GM21529 (cell line): Measurements from ENCODE around the gene CEP89.
"Not testable (repeated sequence)": the region's sequence is repeated elsewhere in the genome, so short reads cannot be mapped to it uniquely, and the experiment has no call there.

Experiments used
- ATAC-seq: cut with Tn5 transposase; IDR thresholded peaks from one replicate; pipeline ENCODE4 v1.9.1; 2021; ENCODE audit not compliant: unreplicated experiment

The CEP89 gene

GRCh38 chr19:32969549-32969948 is 2.2 kb downstream of the CEP89 start:
- no peak for ATAC-seq

- ATAC-seq = no peak
Observed at GRCh38 chr19:32966750-32967149, 5.0 kb downstream of the CEP89 start.

DNA sequence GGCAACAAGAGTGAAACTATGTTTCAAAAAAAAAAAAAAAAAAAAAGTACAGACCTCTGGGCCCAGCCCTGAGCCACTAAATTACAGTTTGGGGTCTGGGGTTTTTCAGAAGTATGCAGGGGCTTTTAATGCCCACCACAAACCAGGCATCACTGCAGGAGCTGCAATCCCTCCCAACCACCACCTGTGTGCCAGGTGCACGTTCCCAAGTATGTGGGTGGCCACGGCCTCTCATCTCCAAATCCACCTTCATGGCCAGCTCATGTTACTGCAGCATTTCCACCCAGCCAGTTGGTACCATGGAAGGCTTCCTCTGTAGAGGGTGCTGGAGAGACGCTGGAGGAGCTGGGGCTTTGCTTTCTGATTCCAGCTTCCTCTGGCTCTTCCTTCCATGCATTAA is 26.5 kb downstream of the CEP89 start:
- no peak for ATAC-seq

- ATAC-seq = not testable (repeated sequence)
Observed at GRCh38 chr19:32941273-32941672, 30.5 kb downstream of the CEP89 start.

DNA sequence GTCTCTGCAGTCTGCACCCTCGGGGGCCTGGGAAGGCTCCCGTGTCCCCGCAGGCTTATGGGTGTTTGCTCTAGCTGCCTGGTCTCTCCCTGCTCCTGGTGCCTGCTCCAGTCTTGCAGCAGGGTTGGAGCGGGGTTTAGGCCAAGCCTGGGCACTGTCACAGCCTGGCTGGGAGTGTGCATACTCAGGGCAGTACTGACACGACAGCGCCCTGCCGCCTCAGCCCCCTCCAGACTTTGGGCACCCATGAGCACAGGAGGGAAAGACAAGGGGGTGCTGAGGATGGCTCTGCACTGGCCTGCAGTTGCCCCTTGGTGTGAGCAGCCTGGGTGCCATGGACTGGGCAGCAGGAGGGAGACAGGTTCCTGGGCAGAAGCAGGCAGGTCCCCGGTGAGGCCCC is 35.7 kb downstream of the CEP89 start:
- ATAC-seq = no peak

GRCh38 chr19:32935629-32936028 is 36.1 kb downstream of the CEP89 start:
- ATAC-seq = no peak

- ATAC-seq = no peak
Observed at GRCh38 chr19:32933571-32933970, 38.2 kb downstream of the CEP89 start.

GRCh38 chr19:32930567-32930966 is 41.2 kb downstream of the CEP89 start:
- ATAC-seq = no peak

GRCh38 chr19:32928806-32929205 is 43.0 kb downstream of the CEP89 start:
- no peak for ATAC-seq

- no peak for ATAC-seq
Observed at GRCh38 chr19:32924200-32924599, 47.6 kb downstream of the CEP89 start.

- no peak for ATAC-seq
Observed at GRCh38 chr19:32921624-32922023, 50.1 kb downstream of the CEP89 start.

GRCh38 chr19:32919365-32919764 is 52.4 kb downstream of the CEP89 start:
- ATAC-seq = no peak

DNA sequence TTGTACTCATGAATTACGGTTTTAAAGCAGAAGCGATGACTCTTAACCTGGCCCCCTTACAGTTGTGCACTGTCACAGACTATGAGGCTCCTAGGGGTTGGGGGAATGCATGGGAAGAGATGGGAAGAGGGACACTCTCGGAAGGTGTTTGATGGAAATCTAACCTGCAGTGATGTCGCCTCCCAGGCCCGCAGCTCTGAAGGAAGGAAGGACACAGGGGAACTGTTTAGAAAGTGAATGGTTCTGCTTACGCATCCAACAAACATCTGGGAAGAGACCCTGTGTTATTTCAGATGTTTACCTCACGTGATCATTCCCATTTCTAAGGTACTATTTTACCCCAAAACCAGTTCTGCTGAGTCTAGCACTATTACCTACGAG is 54.2 kb downstream of the CEP89 start:
- no peak for ATAC-seq

- no peak for ATAC-seq
Observed at GRCh38 chr19:32916969-32917615, 54.7 kb downstream of the CEP89 start.

DNA sequence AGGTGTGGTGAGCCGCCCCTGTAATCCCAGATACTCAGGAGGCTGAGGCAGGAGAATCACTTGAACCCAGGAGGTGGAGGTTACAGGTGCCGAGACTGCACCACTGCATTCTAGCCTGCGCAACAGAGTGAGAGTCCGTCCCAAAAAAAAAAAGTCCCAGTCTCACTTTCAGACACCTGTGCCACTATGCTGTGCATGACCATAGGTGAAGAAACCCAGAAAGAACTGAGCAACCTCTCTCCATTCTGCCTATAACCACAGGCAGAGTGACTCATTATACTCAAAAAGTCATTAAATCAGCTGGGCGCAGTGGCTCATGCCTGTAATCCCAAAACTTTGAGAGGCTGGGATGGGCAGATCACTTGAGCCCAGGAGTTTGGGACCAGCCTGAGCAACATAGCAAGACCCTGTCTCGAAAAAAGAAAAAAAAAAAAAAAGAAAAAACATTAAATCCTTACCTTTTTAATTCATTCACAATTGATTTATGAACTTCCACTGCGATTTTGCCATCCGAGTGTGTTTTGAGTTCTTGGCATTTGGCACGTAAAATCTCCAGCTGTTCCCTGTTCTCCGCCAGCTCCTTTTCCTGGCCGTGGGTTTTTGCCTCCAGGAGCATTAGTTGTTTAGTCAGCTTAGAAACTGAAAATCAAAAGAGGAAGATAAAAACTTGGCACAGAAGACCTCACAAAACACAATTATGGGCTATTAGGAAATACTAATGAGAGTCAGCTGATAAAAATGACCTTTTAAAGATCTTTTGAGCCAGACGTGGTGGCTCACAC is 56.7 kb downstream of the CEP89 start:
- ATAC-seq = no peak

GRCh38 chr19:32911467-32911866 is 60.3 kb downstream of the CEP89 start:
- ATAC-seq = no peak

DNA sequence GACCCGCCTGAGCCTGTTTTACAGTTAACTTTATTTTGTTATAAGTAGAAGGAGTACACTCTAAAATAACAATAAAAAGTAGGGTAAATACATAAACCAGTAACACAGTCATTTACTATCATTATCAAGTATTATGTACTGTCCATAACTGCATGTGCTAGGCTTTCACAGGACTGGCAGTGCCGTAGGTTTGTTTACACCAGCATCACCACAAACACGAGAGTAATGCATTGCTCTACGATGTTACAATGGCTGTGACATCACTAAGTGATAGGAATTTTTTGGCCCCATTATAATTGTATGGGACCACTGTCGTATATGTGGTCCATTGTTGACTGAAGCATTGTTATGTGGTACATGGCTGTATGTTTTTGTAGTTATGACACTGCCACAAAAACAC is 60.9 kb downstream of the CEP89 start:
- no peak for ATAC-seq

DNA sequence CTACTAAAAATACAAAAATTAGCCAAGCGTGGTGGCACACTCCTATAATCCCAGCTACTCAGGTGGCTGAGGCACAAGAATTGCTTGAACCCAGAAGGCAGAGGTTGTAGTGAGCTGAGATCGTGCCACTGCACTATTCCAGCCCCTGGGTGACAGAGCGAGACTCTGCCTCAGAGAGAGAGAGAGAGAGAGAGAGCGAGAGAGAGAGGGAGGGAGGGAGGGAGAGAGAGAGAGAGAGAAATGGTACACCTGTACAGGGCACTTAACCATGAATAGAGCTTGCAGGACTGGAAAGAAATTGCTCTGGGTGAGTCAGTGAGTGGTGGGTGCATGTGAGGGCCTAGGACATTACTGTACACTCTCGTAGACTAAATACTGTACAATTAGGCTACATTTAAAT is 61.7 kb downstream of the CEP89 start:
- ATAC-seq = no peak

GRCh38 chr19:32909257-32909656 is 62.5 kb downstream of the CEP89 start:
- no peak for ATAC-seq

DNA sequence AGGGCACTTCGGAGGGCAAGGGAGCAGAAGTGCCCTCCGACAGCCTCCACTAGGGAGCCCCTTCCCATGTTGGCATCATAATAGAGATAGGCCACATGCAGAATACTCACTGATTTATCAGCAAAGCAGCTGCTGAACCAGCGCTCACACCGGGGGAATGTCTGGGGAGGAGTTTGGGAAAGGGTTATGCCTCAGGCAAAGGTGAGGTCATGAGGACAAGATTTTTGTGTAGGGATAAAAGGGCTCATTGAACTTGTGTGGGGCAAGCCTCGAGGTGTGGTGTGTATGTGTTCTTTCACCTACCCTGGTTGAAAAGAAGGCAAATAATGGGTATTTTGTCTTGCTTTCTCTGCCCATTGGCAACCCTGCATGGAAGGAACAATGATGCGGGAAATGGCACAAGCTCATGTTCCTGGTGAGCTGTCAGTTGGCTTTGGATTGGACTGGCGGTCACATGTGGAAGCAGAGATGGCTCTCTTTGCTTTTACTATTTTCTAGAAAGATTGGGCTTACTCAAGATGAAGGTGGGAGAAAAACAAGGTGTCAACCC is 63.0 kb downstream of the CEP89 start:
- no peak for ATAC-seq

- ATAC-seq = no peak
Observed at GRCh38 chr19:32902448-32902847, 69.3 kb downstream of the CEP89 start.

DNA sequence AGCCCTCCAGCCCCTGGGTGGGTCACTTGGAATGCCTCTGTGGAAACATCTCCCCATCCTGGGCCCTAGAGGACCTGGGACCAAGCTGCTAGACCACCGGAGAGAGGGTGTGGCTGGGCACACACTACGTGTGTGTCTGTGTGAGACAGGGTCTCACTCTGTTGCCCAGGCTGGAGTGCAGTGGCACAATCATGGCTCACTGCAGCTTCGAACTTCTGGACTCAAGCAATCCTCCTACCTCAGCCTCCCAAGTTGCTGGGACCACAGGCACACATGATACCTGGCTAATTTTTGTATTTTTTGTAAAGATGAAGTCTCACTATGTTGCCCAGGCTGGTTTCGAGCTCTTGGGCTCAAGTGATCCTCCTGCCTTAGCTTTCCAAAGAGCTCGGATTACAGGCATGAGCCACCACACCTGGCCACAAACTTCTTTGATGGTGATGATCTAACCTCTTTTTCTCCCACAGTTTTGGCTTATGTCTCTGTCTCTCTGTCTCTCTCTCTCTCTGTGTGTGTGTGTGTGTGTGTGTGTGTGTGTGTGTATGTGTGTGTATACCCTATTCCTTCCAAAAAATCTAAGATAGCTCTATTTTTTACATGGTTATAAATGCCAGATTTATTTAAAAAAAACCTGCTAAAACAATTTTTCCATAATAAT is 70.1 kb downstream of the CEP89 start:
- ATAC-seq = no peak
